Amniotic epithelial cell (primary cell): Measurements from ENCODE around the gene GLS.

Experiments used
- DNase-seq: peaks from one replicate; pipeline ENCODE4 v3.0.0-alpha.2; 2010; ENCODE audit warnings: low read depth

GLS gene

GRCh38 chr2:191014653-191015020, 134.0 kb downstream of the GLS start:
- DNase-seq: no peak
